ENCODE results near the gene MYB. TPM values are rescaled to one million over a fixed set of nuclear protein-coding genes. Genes with fewer than 3 reads are reported as not detected.

Gene MYB
- total and polyA plus RNA-seq, 7 donors = 0.55 to 27.8 (median 12.0) TPM; not detected in 2

- intact Hi-C loops (cut with DNase I) = no loop called here
- H3K36me3 ChIP-seq = no peaks in the 10 kb centered on the region
- WGBS, 2 donors = 0% methylated on average over 78 of the region's 78 CpGs
- peaks cover 0 to 34% (median 27%) of the 10 kb centered on the region in 4 donors for H3K4me1 ChIP-seq
- no peak for DNase-seq
- H3K27ac ChIP-seq = no peak overlapping the region
- H3K9me3 ChIP-seq = no peaks in the 10 kb centered on the region
- H3K4me3 ChIP-seq = peak overlapping the region; percentile 0 to 62 (median 58)
- TF ChIP-seq POLR2AphosphoS5 (IDR thresholded peaks at IDR 0.05) = no peak
- TF ChIP-seq EP300 (IDR thresholded peaks at IDR 0.05) = no peak
- no peak for TF ChIP-seq CTCF (IDR thresholded peaks at IDR 0.05)
- no peak for TF ChIP-seq POLR2A (IDR thresholded peaks at IDR 0.05)
- peaks cover 27 to 56% (median 43%) of the 10 kb centered on the region in 3 donors for H3K27me3 ChIP-seq
Measured at GRCh38 chr6:135182071-135183001, 1.2 kb downstream of the MYB start.

GRCh38 chr6:135183002-135183531, 2.0 kb downstream of the MYB start:
- H3K27ac ChIP-seq = no peak overlapping the region
- DNase-seq = no peak
- H3K36me3 ChIP-seq = no peaks in the 10 kb centered on the region
- peak overlapping the region in 3 of 4 donors; percentile 54 to 62 (median 62) for H3K4me3 ChIP-seq
- 0 to 1% methylated on average over 32 of the region's 32 CpGs for WGBS, 2 donors
- intact Hi-C loops (cut with DNase I) = no loop called here
- peaks cover 0 to 34% (median 27%) of the 10 kb centered on the region in 4 donors for H3K4me1 ChIP-seq
- H3K27me3 ChIP-seq = peaks cover 27 to 64% (median 47%) of the 10 kb centered on the region in 3 donors
- no peaks in the 10 kb centered on the region for H3K9me3 ChIP-seq
- TF ChIP-seq POLR2A (IDR thresholded peaks at IDR 0.05) (no peak), POLR2AphosphoS5 (IDR thresholded peaks at IDR 0.05) (no peak), CTCF (IDR thresholded peaks at IDR 0.05) (no peak), EP300 (IDR thresholded peaks at IDR 0.05) (no peak)

GRCh38 chr6:135183532-135184440, 2.7 kb downstream of the MYB start:
- Histone ChIP-seq H3K4me3 (peak overlapping the region in 3 of 4 donors; percentile 54 to 62 (median 62)), H3K27ac (no peak overlapping the region)

More at GRCh38 chr6:135183532-135184440, 2.7 kb downstream of the MYB start:
- H3K27me3 ChIP-seq = peaks cover 27 to 71% (median 47%) of the 10 kb centered on the region in 3 donors
- TF ChIP-seq CTCF (IDR thresholded peaks at IDR 0.05) = peak in 1 of 4 experiments; percentile 35
- TF ChIP-seq POLR2AphosphoS5 (IDR thresholded peaks at IDR 0.05) = no peak
- H3K4me1 ChIP-seq = peaks cover 0 to 34% (median 27%) of the 10 kb centered on the region in 4 donors
- no peak for DNase-seq
- intact Hi-C loops (cut with DNase I) = no loop called here
- H3K9me3 ChIP-seq = no peaks in the 10 kb centered on the region
- 3 to 5% methylated on average over 19 of the region's 19 CpGs for WGBS, 2 donors
- no peaks in the 10 kb centered on the region for H3K36me3 ChIP-seq
